Natural killer cell (primary cell): ENCODE results near the gene JDP2. TPM values are rescaled to one million over a fixed set of nuclear protein-coding genes. Genes with fewer than 3 reads are reported as not detected.
A peak's percentile ranks its signal among the peaks of the same experiment; 100 is the strongest.

Experiments used
- ATAC-seq, 3 donors: fragments of 150-1000 bp in 2 of 3; fragments of 200-7000 bp in 1 of 3; cut with Tn5 transposase; 1 replicate in 1 of 3; 2 replicates in 2 of 3; pipeline ENCODE4 v1.10.0; 2021; ENCODE audit warnings: mild to moderate bottlenecking in 2 of 3, moderate library complexity in 2 of 3
- DNase-seq, 2 donors: peaks; one replicate each; pipeline versions ENCODE4 v3.0.0 to v3.0.0-alpha.2; 2013 to 2021; ENCODE audit warnings: mixed read lengths in 1 of 2
- H3K27ac ChIP-seq: one replicate; pipeline ENCODE4 v1.5.1; 2013; ENCODE audit warnings: mild to moderate bottlenecking, low read length
- H3K27me3 ChIP-seq: one replicate; pipeline ENCODE4 v1.6.1; 2013; ENCODE audit warnings: low read length; ENCODE audit not compliant: control insufficient read depth, insufficient read depth
- H3K36me3 ChIP-seq: one replicate; pipeline ENCODE4 v1.6.1; 2013; ENCODE audit warnings: low read length; ENCODE audit not compliant: control insufficient read depth, insufficient read depth
- H3K4me1 ChIP-seq: one replicate; pipeline ENCODE4 v1.6.1; 2013; ENCODE audit warnings: low read length; ENCODE audit not compliant: control insufficient read depth, insufficient read depth
- H3K4me3 ChIP-seq: one replicate; pipeline ENCODE4 v1.5.1; 2013; ENCODE audit warnings: low read length
- H3K9me3 ChIP-seq: one replicate; pipeline ENCODE4 v1.6.1; 2013; ENCODE audit warnings: low read length; ENCODE audit not compliant: control insufficient read depth, insufficient read depth
- H3K27ac Mint-ChIP-seq, 2 donors: one replicate each; pipeline ENCODE4 v1.8.0; 2022; ENCODE audit warnings: mild to moderate bottlenecking in 2 of 2, mixed read lengths in 2 of 2, moderate library complexity in 1 of 2
- H3K27me3 Mint-ChIP-seq, 2 donors: one replicate each; pipeline ENCODE4 v1.8.0; 2022; ENCODE audit warnings: low read depth in 2 of 2, mixed read lengths in 2 of 2
- H3K36me3 Mint-ChIP-seq: one replicate; pipeline ENCODE4 v1.8.0; 2022; ENCODE audit warnings: mixed read lengths
- H3K4me1 Mint-ChIP-seq, 2 donors: one replicate each; pipeline ENCODE4 v1.8.0; 2022; ENCODE audit warnings: mixed read lengths in 2 of 2
- H3K4me3 Mint-ChIP-seq: one replicate; pipeline ENCODE4 v1.8.0; 2022; ENCODE audit warnings: mild to moderate bottlenecking, moderate library complexity, mixed read lengths
- H3K9me3 Mint-ChIP-seq, 2 donors: one replicate each; pipeline ENCODE4 v1.8.0; 2022; ENCODE audit warnings: mixed read lengths in 2 of 2
- WGBS: methylation state at CpG from one replicate; pipeline ENCODE4 v1.1.7; 2013; ENCODE audit warnings: missing lambda C conversion rate; ENCODE audit not compliant: insufficient coverage; 5-methylcytosine and 5-hydroxymethylcytosine counted together
- intact Hi-C: fragments of 100-400 bp; cut with micrococcal nuclease; formaldehyde crosslinking; loops from one replicate; pipeline ENCODE4 v1.14.2; 2022
- total RNA-seq, 4 donors: library from RNA; stranded (reverse); fragments of 120-200 nt in 1 of 4; gene quantifications; one replicate each; pipeline versions ENCODE4 v1.2.3 to v1.2.4, GENCODE V29; 2013 to 2022
- TF ChIP-seq, protein P1 (sequence below): fragments of 200-600 bp; IDR thresholded peaks from one replicate; pipeline ENCODE4 v1.8.0; 2022; ENCODE audit warnings: antibody characterized with exemption

JDP2 gene
- total RNA-seq, 3 donors from 2014 or later (not counting 1 experiment from before 2014, with no cell fraction given), result 1.9 to 10.5 (median 3.2) TPM

DNA sequence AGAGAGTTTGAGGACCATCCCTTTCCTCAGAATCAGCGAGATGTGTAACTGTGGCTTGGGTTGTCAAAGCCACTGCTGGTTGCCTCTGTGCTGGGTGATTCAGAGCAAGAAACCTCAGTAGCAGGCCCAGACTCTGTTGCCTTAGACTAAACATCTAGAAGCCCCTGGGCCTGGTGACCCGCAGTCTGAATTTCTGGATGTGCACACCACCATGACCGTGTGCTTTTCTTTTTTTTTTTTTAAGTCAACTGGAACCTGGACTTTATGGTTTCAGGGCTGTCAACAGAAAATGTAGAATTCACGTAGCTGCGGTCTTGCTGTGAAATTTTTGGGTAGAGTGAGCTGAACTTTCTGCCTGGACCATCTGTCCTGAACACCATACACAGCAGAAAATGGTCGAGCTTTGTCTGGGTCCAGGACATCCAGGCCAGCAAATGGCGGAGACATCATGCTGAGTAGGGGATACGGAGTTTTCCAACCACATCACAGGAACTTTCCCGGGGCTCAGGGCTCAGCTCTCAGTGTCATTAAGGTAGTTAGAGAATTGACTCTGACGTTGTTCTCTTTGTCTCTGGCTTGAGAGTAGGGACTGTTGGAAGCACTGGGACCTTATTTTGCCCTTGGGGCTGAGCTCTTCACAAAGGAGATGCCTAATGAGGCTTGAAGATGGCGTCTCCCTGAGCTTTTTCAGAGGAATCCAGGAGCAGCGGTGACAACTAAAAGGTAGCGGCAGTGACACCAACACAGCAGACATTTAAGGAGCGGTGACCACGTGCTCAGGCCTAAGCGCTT, 71.5 kb downstream of the JDP2 start:
- no peak overlapping the region for H3K27ac ChIP-seq
- WGBS, result 80% methylated on average over 16 of the region's 16 CpGs
- Mint-ChIP-seq H3K27me3 (no peaks in the 10 kb centered on the region), H3K9me3 (no peaks in the 10 kb centered on the region), H3K27ac (no peak overlapping the region), H3K36me3 (no peaks in the 10 kb centered on the region), H3K4me3 (no peak overlapping the region), H3K4me1 (peaks cover 10 to 11% of the 10 kb centered on the region in 2 donors)
- peak in 1 of 2 donors; percentile 17 for DNase-seq
- intact Hi-C loops, result no loop called here
- no peaks in the 10 kb centered on the region for H3K9me3 ChIP-seq
- peaks cover 9% of the 10 kb centered on the region for H3K4me1 ChIP-seq
- TF ChIP-seq, protein P1, sequence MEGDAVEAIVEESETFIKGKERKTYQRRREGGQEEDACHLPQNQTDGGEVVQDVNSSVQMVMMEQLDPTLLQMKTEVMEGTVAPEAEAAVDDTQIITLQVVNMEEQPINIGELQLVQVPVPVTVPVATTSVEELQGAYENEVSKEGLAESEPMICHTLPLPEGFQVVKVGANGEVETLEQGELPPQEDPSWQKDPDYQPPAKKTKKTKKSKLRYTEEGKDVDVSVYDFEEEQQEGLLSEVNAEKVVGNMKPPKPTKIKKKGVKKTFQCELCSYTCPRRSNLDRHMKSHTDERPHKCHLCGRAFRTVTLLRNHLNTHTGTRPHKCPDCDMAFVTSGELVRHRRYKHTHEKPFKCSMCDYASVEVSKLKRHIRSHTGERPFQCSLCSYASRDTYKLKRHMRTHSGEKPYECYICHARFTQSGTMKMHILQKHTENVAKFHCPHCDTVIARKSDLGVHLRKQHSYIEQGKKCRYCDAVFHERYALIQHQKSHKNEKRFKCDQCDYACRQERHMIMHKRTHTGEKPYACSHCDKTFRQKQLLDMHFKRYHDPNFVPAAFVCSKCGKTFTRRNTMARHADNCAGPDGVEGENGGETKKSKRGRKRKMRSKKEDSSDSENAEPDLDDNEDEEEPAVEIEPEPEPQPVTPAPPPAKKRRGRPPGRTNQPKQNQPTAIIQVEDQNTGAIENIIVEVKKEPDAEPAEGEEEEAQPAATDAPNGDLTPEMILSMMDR, result no peak
- H3K4me3 ChIP-seq, result no peak overlapping the region
- no peaks in the 10 kb centered on the region for H3K27me3 ChIP-seq
- ATAC-seq, result no peak
- no peaks in the 10 kb centered on the region for H3K36me3 ChIP-seq

DNA sequence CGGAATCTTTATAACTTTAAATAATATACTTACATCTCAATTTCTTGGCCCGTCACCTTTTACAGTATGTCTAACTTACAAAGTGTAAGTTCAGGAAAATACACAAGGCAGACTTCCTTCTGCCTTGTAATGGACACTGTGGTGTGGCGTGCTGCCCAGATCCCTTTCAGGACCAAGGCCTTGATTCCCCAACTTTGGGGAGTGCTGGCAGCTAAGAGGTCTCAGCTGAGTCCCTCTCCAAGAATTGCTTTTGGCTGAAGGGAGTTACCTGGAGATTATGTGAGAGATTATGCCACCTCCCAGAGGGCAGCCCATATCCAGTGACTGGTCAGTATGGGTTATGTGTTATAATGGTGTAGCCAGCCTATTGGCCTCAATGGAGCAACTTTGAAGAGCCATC, 73.3 kb downstream of the JDP2 start:
- no peak for ATAC-seq
- TF ChIP-seq, protein P1, result no peak
- no peak overlapping the region for H3K27ac Mint-ChIP-seq

DNA sequence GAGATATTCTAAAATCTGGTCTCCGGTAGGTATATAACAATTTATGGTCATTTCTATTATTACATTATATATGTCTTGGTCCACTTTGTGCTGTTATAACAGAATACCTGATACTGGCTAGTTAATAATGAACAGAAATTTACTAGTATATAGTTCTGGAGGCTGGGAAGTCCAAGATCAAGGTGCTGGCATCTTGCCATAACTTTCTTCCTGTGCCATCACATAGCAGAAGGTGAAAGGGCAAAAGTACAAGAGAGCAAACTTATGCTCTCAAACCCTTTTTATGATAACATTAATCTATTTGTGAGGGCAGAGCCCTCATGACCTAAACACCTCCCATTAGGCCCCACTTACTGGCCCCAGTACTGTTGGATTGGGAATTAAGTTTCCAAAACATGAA, 76.6 kb downstream of the JDP2 start:
- no CpG with 5 or more reads among the region's 1 CpG for WGBS
- TF ChIP-seq, protein P1, result no peak
- no peak overlapping the region for H3K4me3 Mint-ChIP-seq
- no peak overlapping the region for H3K4me3 ChIP-seq
- no peaks in the 10 kb centered on the region for H3K36me3 Mint-ChIP-seq
- ATAC-seq (no peak), DNase-seq (no peak)
- no peaks in the 10 kb centered on the region for H3K4me1 Mint-ChIP-seq
- intact Hi-C loops, result no loop called here
- no peaks in the 10 kb centered on the region for H3K9me3 ChIP-seq
- no peak overlapping the region for H3K27ac ChIP-seq
- no peaks in the 10 kb centered on the region for H3K36me3 ChIP-seq
- H3K27me3 ChIP-seq, result no peaks in the 10 kb centered on the region
- peaks cover 0 to 3% of the 10 kb centered on the region in 2 donors for H3K27me3 Mint-ChIP-seq
- no peak overlapping the region for H3K27ac Mint-ChIP-seq
- H3K9me3 Mint-ChIP-seq, result peaks cover 0 to 3% of the 10 kb centered on the region in 2 donors
- H3K4me1 ChIP-seq, result no peaks in the 10 kb centered on the region

More for the DNA sequence above, 73.3 kb downstream of the JDP2 start:
- no peaks in the 10 kb centered on the region for H3K9me3 Mint-ChIP-seq
- Histone ChIP-seq H3K27ac (no peak overlapping the region), H3K4me1 (peaks cover 9% of the 10 kb centered on the region), H3K4me3 (no peak overlapping the region), H3K27me3 (no peaks in the 10 kb centered on the region), H3K36me3 (no peaks in the 10 kb centered on the region), H3K9me3 (no peaks in the 10 kb centered on the region)
- WGBS, result 94% methylated on average over 3 of the region's 3 CpGs
- no peak for DNase-seq
- no peak overlapping the region for H3K4me3 Mint-ChIP-seq
- H3K4me1 Mint-ChIP-seq, result peaks cover 10 to 11% of the 10 kb centered on the region in 2 donors
- no peaks in the 10 kb centered on the region for H3K27me3 Mint-ChIP-seq
- H3K36me3 Mint-ChIP-seq, result no peaks in the 10 kb centered on the region
- intact Hi-C loops, result no loop called here
